Measurements from ENCODE around the gene SELE. TPM values are rescaled to one million over a fixed set of nuclear protein-coding genes. Genes with fewer than 3 reads are reported as not detected.
"Not testable (repeated sequence)": the region's sequence is repeated elsewhere in the genome, so short reads cannot be mapped to it uniquely, and the experiment has no call there.

SELE gene
- total and polyA plus RNA-seq, 2 donors from 2014 or later: 0.92 to 4.5 TPM

GRCh38 chr1:169725930-169726329 is 7.9 kb downstream of the SELE start:
- intact Hi-C loops (cut with DNase I): no loop called here
- FAIRE-seq: no peak
- Histone ChIP-seq H3K36me3 (ENCODE audit: control insufficient read depth in 2 of 3, insufficient read depth in 3 of 3, low read length in 3 of 3) (no peaks in the 10 kb centered on the region), H3K4me1 (ENCODE audit: control insufficient read depth in 2 of 3, insufficient read depth in 2 of 3, low read depth in 1 of 3, low read length in 3 of 3) (no peaks in the 10 kb centered on the region), H3K27ac (ENCODE audit: low read depth in 2 of 2, low read length in 2 of 2) (no peak overlapping the region), H3K9me3 (ENCODE audit: control insufficient read depth in 2 of 3, insufficient read depth in 1 of 3, low read length in 3 of 3) (no peaks in the 10 kb centered on the region), H3K9ac (ENCODE audit: low read length in 3 of 3) (no peak overlapping the region), H3K4me3 (ENCODE audit: low read length in 3 of 3) (no peak overlapping the region), H3K27me3 (ENCODE audit: control insufficient read depth, insufficient read depth, low read length) (no peaks in the 10 kb centered on the region)
- no peak for DNase-seq
- TF ChIP-seq, protein P1, sequence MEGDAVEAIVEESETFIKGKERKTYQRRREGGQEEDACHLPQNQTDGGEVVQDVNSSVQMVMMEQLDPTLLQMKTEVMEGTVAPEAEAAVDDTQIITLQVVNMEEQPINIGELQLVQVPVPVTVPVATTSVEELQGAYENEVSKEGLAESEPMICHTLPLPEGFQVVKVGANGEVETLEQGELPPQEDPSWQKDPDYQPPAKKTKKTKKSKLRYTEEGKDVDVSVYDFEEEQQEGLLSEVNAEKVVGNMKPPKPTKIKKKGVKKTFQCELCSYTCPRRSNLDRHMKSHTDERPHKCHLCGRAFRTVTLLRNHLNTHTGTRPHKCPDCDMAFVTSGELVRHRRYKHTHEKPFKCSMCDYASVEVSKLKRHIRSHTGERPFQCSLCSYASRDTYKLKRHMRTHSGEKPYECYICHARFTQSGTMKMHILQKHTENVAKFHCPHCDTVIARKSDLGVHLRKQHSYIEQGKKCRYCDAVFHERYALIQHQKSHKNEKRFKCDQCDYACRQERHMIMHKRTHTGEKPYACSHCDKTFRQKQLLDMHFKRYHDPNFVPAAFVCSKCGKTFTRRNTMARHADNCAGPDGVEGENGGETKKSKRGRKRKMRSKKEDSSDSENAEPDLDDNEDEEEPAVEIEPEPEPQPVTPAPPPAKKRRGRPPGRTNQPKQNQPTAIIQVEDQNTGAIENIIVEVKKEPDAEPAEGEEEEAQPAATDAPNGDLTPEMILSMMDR (IDR thresholded peaks at IDR 0.05; ENCODE audit: borderline replicate concordance, extremely low read depth, insufficient read depth): no peak

DNA sequence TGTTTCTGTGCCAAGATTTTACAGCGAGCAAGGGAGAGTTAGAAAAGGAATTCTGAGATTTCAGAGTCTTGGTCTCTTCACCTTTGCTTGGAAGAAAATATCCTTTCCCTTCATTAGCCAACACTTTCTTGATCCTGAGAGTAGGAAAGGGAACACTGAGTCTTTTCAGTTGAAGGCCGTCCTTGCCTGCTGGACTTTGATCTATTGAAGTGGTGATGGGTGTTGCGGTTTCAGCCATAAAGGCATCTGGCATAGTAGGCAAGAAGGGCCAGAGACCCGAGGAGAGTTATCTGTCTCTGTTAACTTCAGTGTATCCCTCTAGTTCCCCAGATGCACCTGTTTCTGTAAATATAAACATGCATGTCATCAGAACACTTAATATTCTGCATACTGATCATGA is 9.7 kb downstream of the SELE start:
- Histone ChIP-seq H3K27me3 (ENCODE audit: control insufficient read depth, insufficient read depth, low read length) (no peaks in the 10 kb centered on the region), H3K4me1 (ENCODE audit: control insufficient read depth in 2 of 3, insufficient read depth in 2 of 3, low read depth in 1 of 3, low read length in 3 of 3) (no peaks in the 10 kb centered on the region), H3K9ac (ENCODE audit: low read length in 3 of 3) (no peak overlapping the region), H3K36me3 (ENCODE audit: control insufficient read depth in 2 of 3, insufficient read depth in 3 of 3, low read length in 3 of 3) (no peaks in the 10 kb centered on the region), H3K4me3 (ENCODE audit: low read length in 3 of 3) (no peak overlapping the region), H3K9me3 (ENCODE audit: control insufficient read depth in 2 of 3, insufficient read depth in 1 of 3, low read length in 3 of 3) (no peaks in the 10 kb centered on the region), H3K27ac (ENCODE audit: low read depth in 2 of 2, low read length in 2 of 2) (no peak overlapping the region)
- TF ChIP-seq, protein P1 (IDR thresholded peaks at IDR 0.05; ENCODE audit: borderline replicate concordance, extremely low read depth, insufficient read depth): no peak
- FAIRE-seq: no peak
- intact Hi-C loops (cut with DNase I): no loop called here
- no peak for DNase-seq

- Histone ChIP-seq H3K9ac (ENCODE audit: low read length in 3 of 3) (no peak overlapping the region), H3K36me3 (ENCODE audit: control insufficient read depth in 2 of 3, insufficient read depth in 3 of 3, low read length in 3 of 3) (no peaks in the 10 kb centered on the region), H3K27me3 (ENCODE audit: control insufficient read depth, insufficient read depth, low read length) (no peaks in the 10 kb centered on the region), H3K27ac (ENCODE audit: low read depth in 2 of 2, low read length in 2 of 2) (no peak overlapping the region), H3K4me1 (ENCODE audit: control insufficient read depth in 2 of 3, insufficient read depth in 2 of 3, low read depth in 1 of 3, low read length in 3 of 3) (no peaks in the 10 kb centered on the region), H3K9me3 (ENCODE audit: control insufficient read depth in 2 of 3, insufficient read depth in 1 of 3, low read length in 3 of 3) (no peaks in the 10 kb centered on the region), H3K4me3 (ENCODE audit: low read length in 3 of 3) (no peak overlapping the region)
- intact Hi-C loops (cut with DNase I): no loop called here
- TF ChIP-seq, protein P1 (IDR thresholded peaks at IDR 0.05; ENCODE audit: borderline replicate concordance, extremely low read depth, insufficient read depth): no peak
- DNase-seq (no peak), FAIRE-seq (no peak)
Observed at GRCh38 chr1:169723763-169724162, 10.1 kb downstream of the SELE start.

DNA sequence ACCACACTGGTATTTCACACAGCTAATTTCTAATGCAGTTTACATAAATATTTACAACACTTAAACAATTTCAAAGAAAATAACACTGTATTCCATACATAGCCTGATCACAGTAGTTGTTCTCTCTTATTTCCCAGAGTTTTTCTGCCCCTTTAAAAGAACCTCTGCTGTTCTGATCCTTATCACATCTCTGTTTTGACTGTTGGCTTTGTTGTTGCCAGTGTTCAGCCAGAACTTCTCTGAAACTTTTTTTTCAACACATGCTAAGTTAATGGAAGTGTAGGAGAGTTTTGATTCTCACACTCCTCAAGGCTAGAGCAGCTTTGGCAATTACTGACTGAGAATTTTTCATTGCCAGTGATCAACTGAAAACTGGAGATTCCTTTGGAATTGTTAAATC is 11.1 kb downstream of the SELE start:
- no peaks in the 10 kb centered on the region for H3K27me3 ChIP-seq (ENCODE audit: control insufficient read depth, insufficient read depth, low read length)
- no peaks in the 10 kb centered on the region for H3K9me3 ChIP-seq (ENCODE audit: control insufficient read depth in 2 of 3, insufficient read depth in 1 of 3, low read length in 3 of 3)
- FAIRE-seq: no peak
- no peak for DNase-seq
- H3K36me3 ChIP-seq (ENCODE audit: control insufficient read depth in 2 of 3, insufficient read depth in 3 of 3, low read length in 3 of 3): no peaks in the 10 kb centered on the region
- no peak overlapping the region for H3K9ac ChIP-seq (ENCODE audit: low read length in 3 of 3)
- TF ChIP-seq, protein P1 (IDR thresholded peaks at IDR 0.05; ENCODE audit: borderline replicate concordance, extremely low read depth, insufficient read depth): no peak
- no peak overlapping the region for H3K27ac ChIP-seq (ENCODE audit: low read depth in 2 of 2, low read length in 2 of 2)
- intact Hi-C loops (cut with DNase I): no loop called here
- no peak overlapping the region for H3K4me3 ChIP-seq (ENCODE audit: low read length in 3 of 3)
- no peaks in the 10 kb centered on the region for H3K4me1 ChIP-seq (ENCODE audit: control insufficient read depth in 2 of 3, insufficient read depth in 2 of 3, low read depth in 1 of 3, low read length in 3 of 3)

GRCh38 chr1:169715100-169715499 is 18.8 kb downstream of the SELE start:
- FAIRE-seq; DNase-seq; H3K4me3 ChIP-seq (ENCODE audit: low read length in 3 of 3); H3K9ac ChIP-seq (ENCODE audit: low read length in 3 of 3); H3K9me3 ChIP-seq (ENCODE audit: control insufficient read depth in 2 of 3, insufficient read depth in 1 of 3, low read length in 3 of 3); intact Hi-C loops (cut with DNase I); H3K27me3 ChIP-seq (ENCODE audit: control insufficient read depth, insufficient read depth, low read length); H3K27ac ChIP-seq (ENCODE audit: low read depth in 2 of 2, low read length in 2 of 2); H3K4me1 ChIP-seq (ENCODE audit: control insufficient read depth in 2 of 3, insufficient read depth in 2 of 3, low read depth in 1 of 3, low read length in 3 of 3); H3K36me3 ChIP-seq (ENCODE audit: control insufficient read depth in 2 of 3, insufficient read depth in 3 of 3, low read length in 3 of 3): not testable (repeated sequence)

DNA sequence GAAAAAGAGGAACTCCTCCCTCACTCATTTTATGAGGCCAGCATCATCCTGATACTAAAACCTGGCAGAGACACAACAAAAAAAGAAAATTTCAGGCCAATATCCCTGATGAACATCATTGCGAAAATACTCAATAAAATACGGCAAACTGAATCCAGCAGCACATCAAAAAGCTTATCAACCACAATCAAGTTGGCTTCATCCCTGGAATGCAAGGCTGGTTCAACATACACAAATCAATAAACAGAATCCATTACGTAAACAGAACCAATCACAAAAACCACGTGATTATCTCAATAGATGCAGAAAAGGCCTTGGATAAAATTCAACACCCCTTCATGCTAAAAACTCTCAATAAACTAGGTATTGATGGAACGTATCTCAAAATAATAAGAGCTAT is 20.8 kb downstream of the SELE start:
- DNase-seq; H3K9ac ChIP-seq (ENCODE audit: low read length in 3 of 3); H3K27ac ChIP-seq (ENCODE audit: low read depth in 2 of 2, low read length in 2 of 2); H3K4me1 ChIP-seq (ENCODE audit: control insufficient read depth in 2 of 3, insufficient read depth in 2 of 3, low read depth in 1 of 3, low read length in 3 of 3); H3K36me3 ChIP-seq (ENCODE audit: control insufficient read depth in 2 of 3, insufficient read depth in 3 of 3, low read length in 3 of 3); H3K27me3 ChIP-seq (ENCODE audit: control insufficient read depth, insufficient read depth, low read length); FAIRE-seq; intact Hi-C loops (cut with DNase I); H3K9me3 ChIP-seq (ENCODE audit: control insufficient read depth in 2 of 3, insufficient read depth in 1 of 3, low read length in 3 of 3); H3K4me3 ChIP-seq (ENCODE audit: low read length in 3 of 3): not testable (repeated sequence)

All from kidney (tissue), 14 donors.